Peyer's patch (tissue), 4 donors: ENCODE results near the gene LIPC.

Experiments
- POLR2A ChIP-seq, 2 donors: fragments of 450-650 bp; IDR thresholded peaks; one replicate each; pipeline ENCODE4 v1.5.1; 2017; ENCODE audit warnings: antibody characterized with exemption in 2 of 2, mild to moderate bottlenecking in 2 of 2, moderate library complexity in 2 of 2
- TF ChIP-seq, protein P1 (sequence below), 6 experiments: fragments of 450-650 bp in 4 of 6; fragments of 200-600 bp in 2 of 6; sonication (generic) in 1 of 6; IDR thresholded peaks; one replicate each; pipeline ENCODE4 v1.5.1; 2017 to 2019; ENCODE audit warnings: antibody characterized with exemption in 6 of 6, mild to moderate bottlenecking in 3 of 6, moderate library complexity in 1 of 6

DNA sequence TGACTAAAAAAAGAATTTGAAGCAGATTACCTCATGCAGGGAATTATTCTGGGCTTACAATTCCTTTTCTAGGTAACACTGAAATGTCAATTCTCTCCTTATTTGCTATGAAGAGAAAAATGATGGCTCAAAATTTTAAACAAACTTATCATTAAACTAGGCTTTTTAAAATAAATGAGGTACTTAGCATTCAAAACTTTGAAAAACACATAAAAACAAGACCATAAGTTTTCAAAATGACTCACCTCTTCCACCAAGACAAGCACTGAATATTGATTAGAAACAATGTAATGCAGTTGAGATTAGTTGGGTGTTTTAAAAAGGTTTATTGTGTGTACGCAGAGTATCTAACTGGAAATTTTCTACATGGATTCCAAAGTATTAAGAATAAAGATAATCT lies 163.1 kb downstream of the LIPC start:
- TF ChIP-seq, protein P1, sequence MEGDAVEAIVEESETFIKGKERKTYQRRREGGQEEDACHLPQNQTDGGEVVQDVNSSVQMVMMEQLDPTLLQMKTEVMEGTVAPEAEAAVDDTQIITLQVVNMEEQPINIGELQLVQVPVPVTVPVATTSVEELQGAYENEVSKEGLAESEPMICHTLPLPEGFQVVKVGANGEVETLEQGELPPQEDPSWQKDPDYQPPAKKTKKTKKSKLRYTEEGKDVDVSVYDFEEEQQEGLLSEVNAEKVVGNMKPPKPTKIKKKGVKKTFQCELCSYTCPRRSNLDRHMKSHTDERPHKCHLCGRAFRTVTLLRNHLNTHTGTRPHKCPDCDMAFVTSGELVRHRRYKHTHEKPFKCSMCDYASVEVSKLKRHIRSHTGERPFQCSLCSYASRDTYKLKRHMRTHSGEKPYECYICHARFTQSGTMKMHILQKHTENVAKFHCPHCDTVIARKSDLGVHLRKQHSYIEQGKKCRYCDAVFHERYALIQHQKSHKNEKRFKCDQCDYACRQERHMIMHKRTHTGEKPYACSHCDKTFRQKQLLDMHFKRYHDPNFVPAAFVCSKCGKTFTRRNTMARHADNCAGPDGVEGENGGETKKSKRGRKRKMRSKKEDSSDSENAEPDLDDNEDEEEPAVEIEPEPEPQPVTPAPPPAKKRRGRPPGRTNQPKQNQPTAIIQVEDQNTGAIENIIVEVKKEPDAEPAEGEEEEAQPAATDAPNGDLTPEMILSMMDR (IDR thresholded peaks at IDR 0.05) = no peak
- no peak for TF ChIP-seq POLR2A (IDR thresholded peaks at IDR 0.05)
